Endodermal cell (in vitro differentiated cells): ENCODE results near the gene BRSK2. TPM values are rescaled to one million over a fixed set of nuclear protein-coding genes. Genes with fewer than 3 reads are reported as not detected.

Source experiments
- DNase-seq: peaks from one replicate; pipeline ENCODE4 v3.0.0-alpha.2; 2017
- H3K27ac ChIP-seq: 2 replicates; pipeline ENCODE4 v1.5.1; 2013; ENCODE audit warnings: mild to moderate bottlenecking, low read depth, low read length, moderate library complexity
- H3K27me3 ChIP-seq: 2 replicates; pipeline ENCODE4 v1.6.1; 2013; ENCODE audit warnings: mild to moderate bottlenecking, low read length, moderate library complexity; ENCODE audit not compliant: insufficient read depth, control insufficient read depth, poor library complexity, severe bottlenecking
- H3K36me3 ChIP-seq: 2 replicates; pipeline ENCODE4 v1.7.0; 2013; ENCODE audit warnings: mild to moderate bottlenecking, low read length, moderate library complexity; ENCODE audit not compliant: control insufficient read depth, insufficient read depth
- H3K4me1 ChIP-seq: one replicate; pipeline ENCODE4 v1.7.0; 2013; ENCODE audit warnings: low read length; ENCODE audit not compliant: control insufficient read depth, insufficient read depth
- H3K4me3 ChIP-seq: 2 replicates; pipeline ENCODE4 v1.5.1; 2013; ENCODE audit warnings: mild to moderate bottlenecking, low read length, moderate library complexity
- H3K9ac ChIP-seq: 2 replicates; pipeline ENCODE4 v1.6.1; 2013; ENCODE audit warnings: mild to moderate bottlenecking, low read length, moderate library complexity; ENCODE audit not compliant: poor library complexity, severe bottlenecking; ENCODE audit errors: extremely low read depth
- H3K9me3 ChIP-seq: 2 replicates; pipeline ENCODE4 v1.6.1; 2013; ENCODE audit warnings: mild to moderate bottlenecking, low read length, moderate library complexity; ENCODE audit not compliant: control insufficient read depth
- H3K27ac Mint-ChIP-seq: 2 replicates; pipeline ENCODE4 v1.8.0; 2020; ENCODE audit warnings: mixed read lengths
- H3K27me3 Mint-ChIP-seq: 2 replicates; pipeline ENCODE4 v1.8.0; 2021; ENCODE audit warnings: mild to moderate bottlenecking, mixed read lengths; ENCODE audit not compliant: insufficient read depth
- H3K36me3 Mint-ChIP-seq: 2 replicates; pipeline ENCODE4 v1.8.0; 2020; ENCODE audit warnings: low read depth, mixed read lengths
- H3K4me1 Mint-ChIP-seq: 2 replicates; pipeline ENCODE4 v1.8.0; 2020; ENCODE audit warnings: mixed read lengths
- H3K4me3 Mint-ChIP-seq: 2 replicates; pipeline ENCODE4 v1.8.0; 2020; ENCODE audit warnings: mild to moderate bottlenecking, moderate library complexity, mixed read lengths
- H3K9me3 Mint-ChIP-seq: 2 replicates; pipeline ENCODE4 v1.8.0; 2020; ENCODE audit warnings: mild to moderate bottlenecking, mixed read lengths
- CTCF ChIP-seq: fragments of 200-600 bp; sonication (generic); conservative IDR thresholded peaks from 2 replicates; pipeline ENCODE4 v1.5.0; 2021; ENCODE audit warnings: antibody characterized with exemption, mild to moderate bottlenecking
- WGBS, 2 experiments: methylation state at CpG; one replicate each; pipeline versions ENCODE4 v1.1.5 to v1.1.7; 2013; ENCODE audit warnings: missing lambda C conversion rate in 2 of 2, mixed read lengths in 1 of 2; ENCODE audit not compliant: insufficient coverage in 1 of 2, insufficient read length in 1 of 2; 5-methylcytosine and 5-hydroxymethylcytosine counted together
- total RNA-seq, 2 donors: library from RNA; stranded (reverse); fragmentation: NEBNext Ultra II Directional in 1 of 2; extraction: Animal tissue kit (Norgen Biotek cat#: 25700) in 1 of 2; gene quantifications; 2 replicates in 1 of 2; 3 replicates in 1 of 2; pipeline ENCODE4 v1.2.1, GENCODE V29; 2021

BRSK2 gene
- total RNA-seq, 2 donors from 2014 or later = 9.4 to 10.3 TPM

- Mint-ChIP-seq H3K27ac (no peak overlapping the region), H3K4me3 (no peak overlapping the region), H3K9me3 (no peaks in the 10 kb centered on the region), H3K36me3 (peaks cover 1% of the 10 kb centered on the region), H3K4me1 (no peaks in the 10 kb centered on the region), H3K27me3 (no peaks in the 10 kb centered on the region)
- WGBS, 2 experiments = 92 to 96% methylated on average over 8 to 29 of the region's 29 CpGs
- no peak overlapping the region for H3K4me3 ChIP-seq
- H3K4me1 ChIP-seq = no peaks in the 10 kb centered on the region
- TF ChIP-seq CTCF = no peak
- H3K36me3 ChIP-seq = no peaks in the 10 kb centered on the region
- no peaks in the 10 kb centered on the region for H3K27me3 ChIP-seq
- DNase-seq = no peak
- H3K9me3 ChIP-seq = no peaks in the 10 kb centered on the region
- H3K9ac ChIP-seq = no peak overlapping the region
- H3K27ac ChIP-seq = no peak overlapping the region
These were observed 60.7 kb downstream of the BRSK2 start for GRCh38 chr11:1450344-1450875.

DNA sequence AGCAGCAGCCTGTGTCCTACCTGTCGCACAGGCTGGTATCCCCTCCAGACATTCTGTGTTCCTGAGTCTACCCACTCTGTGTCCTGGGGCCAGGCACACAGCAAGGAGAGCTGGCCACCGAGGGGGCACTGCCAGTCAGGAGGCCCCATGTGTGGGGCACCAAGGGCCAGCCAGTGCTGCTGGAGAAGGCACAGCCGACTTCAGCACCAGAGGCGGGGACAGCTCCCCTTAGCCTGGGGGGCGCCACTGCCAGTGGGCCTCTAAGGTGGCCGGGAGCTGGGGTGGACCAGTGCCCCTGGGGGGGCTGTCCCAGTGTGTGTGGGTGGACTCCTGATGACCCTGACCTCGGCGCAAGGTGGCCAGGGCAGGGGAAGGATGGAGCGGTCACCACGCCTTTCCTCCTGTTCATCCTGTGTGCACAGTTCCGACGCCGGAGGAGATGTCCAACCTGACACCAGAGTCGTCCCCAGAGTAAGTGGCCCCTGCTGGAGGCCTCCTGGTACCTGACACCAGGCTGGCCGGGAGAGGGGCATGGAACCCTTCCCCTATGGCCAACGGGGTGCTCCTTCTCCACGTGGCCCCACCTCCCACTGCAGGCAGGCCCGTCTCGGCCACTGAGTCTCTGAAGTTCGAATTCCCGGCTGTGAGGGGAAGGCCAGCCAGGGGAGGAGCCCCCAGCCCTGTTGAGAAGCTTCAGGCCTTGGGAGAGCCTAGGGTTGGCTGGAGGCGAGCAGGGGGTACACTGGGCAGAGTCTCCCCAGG, 61.4 kb downstream of the BRSK2 start:
- H3K4me1 ChIP-seq = no peaks in the 10 kb centered on the region
- peak; percentile 67 for DNase-seq

DNA sequence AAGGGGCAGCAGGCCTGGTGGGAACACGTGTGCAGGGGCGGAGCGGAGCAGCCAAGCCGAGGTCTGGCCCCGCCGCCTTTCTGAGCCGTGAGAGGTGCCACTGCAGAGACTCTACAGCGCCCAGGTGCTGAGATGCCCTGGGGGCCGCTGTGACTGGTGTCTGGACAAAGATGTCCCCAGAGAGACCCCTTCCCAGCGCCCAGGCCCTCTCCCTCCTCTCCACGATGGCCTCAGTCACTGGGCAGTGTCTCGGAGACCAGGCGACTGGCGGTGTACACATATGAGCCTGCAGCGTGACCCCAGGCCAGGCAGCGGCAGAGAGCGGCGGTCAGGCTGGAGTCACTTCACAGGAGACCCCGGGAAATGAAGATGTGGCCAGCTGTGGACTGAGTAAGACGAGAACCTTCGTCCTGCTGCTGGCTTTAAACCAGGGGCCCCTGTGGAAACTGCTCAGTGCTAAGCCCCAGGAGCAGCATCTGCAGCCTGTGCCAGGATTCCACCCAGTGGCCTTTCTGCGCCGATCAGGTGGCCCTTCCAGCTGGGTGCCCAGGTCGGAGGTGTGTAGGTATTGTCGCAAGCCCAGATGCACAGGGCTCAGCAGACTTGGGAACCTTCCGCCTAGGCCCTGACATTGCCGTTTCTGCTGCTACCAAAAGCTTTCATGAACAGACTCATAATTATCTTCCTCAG, 62.2 kb downstream of the BRSK2 start:
- no peaks in the 10 kb centered on the region for H3K27me3 Mint-ChIP-seq
- no peak for TF ChIP-seq CTCF
- no peaks in the 10 kb centered on the region for H3K9me3 Mint-ChIP-seq
- no peak overlapping the region for H3K27ac Mint-ChIP-seq
- H3K9ac ChIP-seq = no peak overlapping the region
- no peak overlapping the region for H3K4me3 Mint-ChIP-seq
- H3K27ac ChIP-seq = no peak overlapping the region
- H3K4me3 ChIP-seq = no peak overlapping the region
- H3K36me3 ChIP-seq = no peaks in the 10 kb centered on the region
- no peak for DNase-seq
- no peaks in the 10 kb centered on the region for H3K4me1 Mint-ChIP-seq
- no peaks in the 10 kb centered on the region for H3K9me3 ChIP-seq
- 94 to 96% methylated on average over 26 to 27 of the region's 27 CpGs for WGBS, 2 experiments
- H3K27me3 ChIP-seq = no peaks in the 10 kb centered on the region
- no peaks in the 10 kb centered on the region for H3K4me1 ChIP-seq
- H3K36me3 Mint-ChIP-seq = peaks cover 1% of the 10 kb centered on the region

More for the DNA sequence above, 61.4 kb downstream of the BRSK2 start:
- Mint-ChIP-seq H3K4me1 (no peaks in the 10 kb centered on the region), H3K36me3 (peaks cover 1% of the 10 kb centered on the region), H3K27me3 (no peaks in the 10 kb centered on the region), H3K27ac (no peak overlapping the region), H3K4me3 (no peak overlapping the region), H3K9me3 (no peaks in the 10 kb centered on the region)
- H3K4me3 ChIP-seq = no peak overlapping the region
- H3K9ac ChIP-seq = no peak overlapping the region
- no peaks in the 10 kb centered on the region for H3K9me3 ChIP-seq
- H3K36me3 ChIP-seq = no peaks in the 10 kb centered on the region
- TF ChIP-seq CTCF = no peak
- H3K27me3 ChIP-seq = no peaks in the 10 kb centered on the region
- 85 to 87% methylated on average over 10 to 22 of the region's 22 CpGs for WGBS, 2 experiments
- H3K27ac ChIP-seq = peak overlapping the region; percentile 38
